WTC11 (cell line): ENCODE measurements around the gene PDZD2.
"Not testable (repeated sequence)": the region's sequence is repeated elsewhere in the genome, so short reads cannot be mapped to it uniquely, and the experiment has no call there.

Experiments used
- E2F1 ChIP-seq: sonication (generic); formaldehyde crosslinking; IDR thresholded peaks from 2 replicates; pipeline ENCODE4 v1.8.0; 2022; ENCODE audit warnings: mild to moderate bottlenecking, missing genetic modification reagents
- ESRRA ChIP-seq: sonication (generic); formaldehyde crosslinking; IDR thresholded peaks from 2 replicates; pipeline ENCODE4 v1.8.1; 2022; ENCODE audit warnings: mild to moderate bottlenecking, missing genetic modification reagents, borderline replicate concordance
- MYBL2 ChIP-seq: sonication (generic); formaldehyde crosslinking; IDR thresholded peaks from 2 replicates; pipeline ENCODE4 v1.8.1; 2023; ENCODE audit warnings: mild to moderate bottlenecking, moderate library complexity, missing genetic modification reagents
- RELA ChIP-seq: sonication (generic); formaldehyde crosslinking; IDR thresholded peaks from 2 replicates; pipeline ENCODE4 v1.8.1; 2022; ENCODE audit warnings: missing genetic modification reagents, mild to moderate bottlenecking, borderline replicate concordance
- SP1 ChIP-seq: sonication (generic); formaldehyde crosslinking; conservative IDR thresholded peaks from 2 replicates; pipeline ENCODE4 v1.8.1; 2022; ENCODE audit warnings: missing genetic modification reagents
- USF2 ChIP-seq: sonication (generic); formaldehyde crosslinking; IDR thresholded peaks from 2 replicates; pipeline ENCODE4 v1.8.1; 2023; ENCODE audit warnings: mild to moderate bottlenecking, missing genetic modification reagents, moderate library complexity
- TF ChIP-seq, protein P1 (sequence below): sonication (generic); formaldehyde crosslinking; conservative IDR thresholded peaks from 2 replicates; pipeline ENCODE4 v1.8.1; 2022; ENCODE audit warnings: mild to moderate bottlenecking, missing genetic modification reagents
- TF ChIP-seq, protein P2 (sequence below): sonication (generic); formaldehyde crosslinking; IDR thresholded peaks from 2 replicates; pipeline ENCODE4 v1.8.1; 2022; ENCODE audit warnings: mild to moderate bottlenecking, missing genetic modification reagents, moderate library complexity, borderline replicate concordance

GRCh38 chr5:32078855-32079254 is 439.9 kb downstream of the PDZD2 start:
- TF ChIP-seq USF2 (CRISPR knock-in tag); SP1 (CRISPR knock-in tag); E2F1; MYBL2 (CRISPR knock-in tag); ESRRA; RELA (CRISPR knock-in tag): not testable (repeated sequence)
- TF ChIP-seq, protein P1, sequence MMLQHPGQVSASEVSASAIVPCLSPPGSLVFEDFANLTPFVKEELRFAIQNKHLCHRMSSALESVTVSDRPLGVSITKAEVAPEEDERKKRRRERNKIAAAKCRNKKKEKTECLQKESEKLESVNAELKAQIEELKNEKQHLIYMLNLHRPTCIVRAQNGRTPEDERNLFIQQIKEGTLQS: not testable (repeated sequence)
- TF ChIP-seq, protein P2, sequence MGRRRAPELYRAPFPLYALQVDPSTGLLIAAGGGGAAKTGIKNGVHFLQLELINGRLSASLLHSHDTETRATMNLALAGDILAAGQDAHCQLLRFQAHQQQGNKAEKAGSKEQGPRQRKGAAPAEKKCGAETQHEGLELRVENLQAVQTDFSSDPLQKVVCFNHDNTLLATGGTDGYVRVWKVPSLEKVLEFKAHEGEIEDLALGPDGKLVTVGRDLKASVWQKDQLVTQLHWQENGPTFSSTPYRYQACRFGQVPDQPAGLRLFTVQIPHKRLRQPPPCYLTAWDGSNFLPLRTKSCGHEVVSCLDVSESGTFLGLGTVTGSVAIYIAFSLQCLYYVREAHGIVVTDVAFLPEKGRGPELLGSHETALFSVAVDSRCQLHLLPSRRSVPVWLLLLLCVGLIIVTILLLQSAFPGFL (CRISPR knock-in tag): not testable (repeated sequence)
